Mesenteric fat pad (tissue), 1 donor: ENCODE measurements around the gene LY6G6D. TPM values are rescaled to one million over a fixed set of nuclear protein-coding genes. Genes with fewer than 3 reads are reported as not detected.

Experiments used
- DNase-seq: peaks from one replicate; pipeline ENCODE4 v3.0.0-alpha.2; 2020; ENCODE audit warnings: low spot score
- total RNA-seq: library from RNA; stranded (reverse); fragmentation: NEBNext Ultra II Directional; extraction: Animal tissue kit (Norgen Biotek cat#: 25700); gene quantifications from one replicate; pipeline ENCODE4 v1.2.1, GENCODE V29; 2021
- donor health status: DM: yes; HTN: yes; CAD: no.

Gene LY6G6D
- total RNA-seq, 1 donor from 2014 or later: not detected

DNA sequence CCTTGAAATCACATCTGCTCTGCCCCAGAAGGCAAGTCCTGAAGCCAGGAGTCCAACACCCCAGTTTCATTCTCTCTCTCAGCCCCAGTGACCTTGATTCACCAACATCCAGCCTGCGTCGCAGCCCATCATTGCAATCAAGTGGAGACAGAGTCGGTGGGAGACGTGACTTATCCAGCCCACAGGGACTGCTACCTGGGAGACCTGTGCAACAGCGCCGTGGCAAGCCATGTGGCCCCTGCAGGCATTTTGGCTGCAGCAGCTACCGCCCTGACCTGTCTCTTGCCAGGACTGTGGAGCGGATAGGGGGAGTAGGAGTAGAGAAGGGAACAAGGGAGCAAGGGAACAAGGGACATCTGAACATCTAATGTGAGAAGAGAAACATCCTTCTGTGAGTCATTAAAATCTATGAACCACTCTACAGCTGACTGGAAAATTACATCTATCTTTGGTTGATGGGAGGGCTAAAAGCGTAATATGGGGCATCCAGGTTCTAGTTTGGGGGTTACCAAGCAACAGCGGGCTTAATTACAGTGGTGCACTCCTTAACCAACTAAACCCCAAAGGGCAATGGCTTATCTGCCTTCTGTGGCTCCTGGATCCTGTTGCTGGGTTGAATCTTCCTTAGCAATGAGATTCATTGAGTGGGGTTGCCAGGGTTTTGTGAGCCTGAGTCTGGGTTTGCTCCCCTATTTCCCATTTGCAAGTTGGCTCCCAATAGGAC lies 2.5 kb downstream of the LY6G6D start:
- no peak for DNase-seq

DNA sequence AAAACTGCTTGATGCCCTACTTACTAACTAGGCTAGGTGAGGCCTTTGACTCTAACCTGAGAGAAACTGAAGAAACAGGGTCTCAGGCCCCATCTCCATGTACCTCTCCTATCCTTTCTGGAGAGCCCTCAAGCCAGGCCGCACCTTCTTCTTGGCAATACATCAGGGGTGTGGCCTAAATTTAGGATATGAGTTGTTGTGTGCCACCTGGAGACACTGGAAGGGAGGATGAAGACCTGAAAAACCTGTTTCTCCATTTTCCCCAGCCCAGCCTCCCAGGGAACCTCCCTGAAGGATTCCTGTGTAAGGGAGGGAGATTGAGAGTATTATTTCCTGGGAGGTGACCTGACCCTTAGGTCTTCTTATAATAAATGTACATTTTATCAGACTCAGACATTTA lies 3.1 kb downstream of the LY6G6D start:
- DNase-seq: no peak

DNA sequence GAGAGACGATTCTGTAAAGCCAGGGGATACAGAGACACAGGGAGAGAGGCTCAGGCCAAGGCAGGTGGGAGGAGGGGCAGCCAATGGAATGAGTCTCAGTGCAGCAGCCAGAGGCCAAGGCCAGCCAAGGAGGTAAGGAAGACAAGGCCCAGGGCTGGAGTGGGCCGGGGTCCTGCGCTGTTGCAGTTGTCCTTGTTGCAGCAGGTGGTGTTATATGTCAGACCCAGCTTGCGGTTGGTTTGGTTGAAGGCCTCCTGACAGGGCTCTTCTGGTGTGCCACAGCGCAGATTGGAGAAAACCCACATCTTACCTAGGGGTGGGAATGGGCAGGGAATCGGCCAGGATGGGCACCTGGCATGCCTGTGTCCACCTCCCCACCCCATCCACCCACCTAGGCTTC lies 3.9 kb downstream of the LY6G6D start:
- no peak for DNase-seq

- no peak for DNase-seq
Observed at GRCh38 chr6:31720196-31720770, 5.1 kb downstream of the LY6G6D start.

GRCh38 chr6:31721351-31722020 lies 6.3 kb downstream of the LY6G6D start, which contains the start of gene LY6G6C:
Gene LY6G6C, minus strand, starts transcription at chr6:31721746. Its CDS starts 67 bp downstream, at chr6:31721679.
- DNase-seq: no peak

GRCh38 chr6:31722173-31722572 lies 7.0 kb downstream of the LY6G6D start:
- no peak for DNase-seq

- DNase-seq: no peak
Observed at GRCh38 chr6:31723245-31723979, 8.3 kb downstream of the LY6G6D start, which contains the start of gene MPIG6B. Gene MPIG6B, plus strand, starts transcription at chr6:31723373. Its CDS starts 11 bp downstream, at chr6:31723384.

DNA sequence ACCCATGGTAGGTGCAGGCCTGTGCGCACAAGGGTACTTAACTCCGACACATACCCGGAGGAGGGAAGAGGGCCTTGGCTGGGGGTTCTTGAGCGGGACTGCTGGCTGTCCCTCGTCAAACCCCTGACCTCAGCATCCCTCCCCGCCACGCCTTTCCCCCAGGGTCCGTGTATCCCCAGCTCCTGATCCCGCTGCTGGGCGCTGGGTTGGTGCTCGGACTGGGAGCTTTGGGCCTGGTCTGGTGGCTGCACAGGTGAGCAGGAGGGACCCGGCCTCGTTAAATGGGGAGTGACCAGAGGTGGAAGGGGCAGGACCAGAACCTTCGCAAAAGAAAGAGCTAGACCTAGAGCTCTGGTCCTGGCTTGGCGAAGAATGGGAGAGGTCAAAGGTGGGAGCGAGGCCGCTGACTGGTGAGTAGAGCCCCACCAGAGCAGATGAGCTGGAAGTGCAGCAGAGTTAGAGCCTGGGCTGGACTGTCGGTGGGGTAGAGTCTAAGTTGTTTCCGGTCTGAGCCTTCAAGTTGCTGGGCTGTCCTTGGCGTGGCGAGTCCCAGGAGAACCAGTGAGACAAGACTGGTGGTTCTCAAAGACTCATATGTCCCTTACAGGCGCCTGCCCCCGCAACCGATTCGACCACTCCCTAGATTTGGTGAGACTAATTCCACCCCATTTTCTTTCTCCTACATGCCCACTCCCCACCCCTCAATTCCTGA lies 9.0 kb downstream of the LY6G6D start:
- DNase-seq: no peak

GRCh38 chr6:31725502-31726350 lies 10.6 kb downstream of the LY6G6D start:
- DNase-seq: no peak

GRCh38 chr6:31727034-31727716 lies 12.0 kb downstream of the LY6G6D start:
- DNase-seq: no peak

GRCh38 chr6:31727717-31728671 lies 12.8 kb downstream of the LY6G6D start:
- DNase-seq: no peak

DNA sequence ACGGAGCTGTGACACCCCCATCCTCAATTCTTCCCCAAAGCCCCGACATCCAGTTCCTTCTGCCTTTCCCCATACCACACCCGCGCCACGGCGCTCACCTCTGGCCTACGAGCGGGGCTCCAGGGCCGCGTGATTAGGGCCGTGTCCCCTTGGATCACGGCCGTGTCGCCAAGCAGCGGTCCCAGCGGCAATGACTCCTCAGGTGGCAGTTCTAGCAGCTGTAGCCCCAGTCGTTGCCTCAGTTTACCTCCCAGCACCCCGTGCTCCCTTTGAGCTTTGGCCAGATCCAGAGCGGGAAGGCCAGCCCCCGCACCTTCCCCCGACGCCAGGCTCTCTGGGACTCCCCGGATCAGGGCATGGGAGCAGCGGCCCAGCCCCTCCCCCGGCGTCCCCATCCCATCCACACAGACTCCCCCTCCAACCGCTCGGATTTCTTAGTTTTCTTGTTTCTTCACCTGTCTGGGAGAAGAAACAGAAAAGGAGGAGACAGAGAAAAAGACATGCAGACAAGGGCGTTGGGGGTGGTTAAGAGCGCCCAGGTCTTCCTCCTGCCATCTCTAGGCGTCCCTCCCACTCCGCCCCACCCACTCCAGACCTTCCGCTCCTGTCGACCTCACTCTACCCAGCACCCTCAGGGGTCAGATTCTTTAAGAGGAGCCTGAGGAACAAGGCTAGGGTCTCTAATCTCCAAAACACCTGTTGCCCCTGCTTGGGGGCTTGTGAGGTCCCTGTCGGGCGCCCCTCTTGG lies 13.8 kb downstream of the LY6G6D start, which contains the start of gene DDAH2:
DDAH2 (minus strand) TSS at position 533 of the 748 bp plus-strand sequence; CDS start at position 395, 138 bp downstream.
- DNase-seq: no peak

- peak; percentile 93 for DNase-seq
Observed at GRCh38 chr6:31729515-31729978, 14.4 kb downstream of the LY6G6D start.

DNA sequence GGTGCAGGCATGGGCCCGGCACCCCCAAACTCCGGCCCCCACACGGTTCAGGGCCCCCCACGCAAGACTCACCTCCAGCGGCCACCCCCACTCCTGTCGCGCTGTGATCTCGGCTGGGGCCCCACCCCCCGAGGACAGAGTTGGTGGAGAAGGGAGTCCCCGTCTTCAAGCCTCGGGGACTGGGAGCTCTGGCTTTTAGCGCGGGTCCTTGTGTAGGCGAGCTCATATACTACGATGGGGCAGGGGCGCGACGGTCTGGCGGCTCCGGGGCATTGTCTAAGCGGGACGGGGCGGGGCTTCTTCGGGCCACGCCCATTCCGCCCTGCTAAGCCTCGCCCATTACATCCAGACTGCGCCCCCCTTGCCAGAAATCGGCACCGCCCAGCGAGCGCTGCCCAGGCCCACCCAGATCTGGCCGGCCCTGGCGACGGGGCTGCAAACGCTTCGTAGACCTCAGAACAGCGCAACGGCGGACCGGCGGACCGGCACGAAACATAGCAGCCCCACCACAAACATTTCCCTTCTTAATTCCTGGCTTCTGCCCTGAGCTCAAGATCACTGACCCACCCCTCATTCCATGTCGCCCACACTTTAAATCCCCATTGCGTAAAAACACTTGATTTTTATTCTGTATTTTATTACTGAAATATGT lies 15.0 kb downstream of the LY6G6D start:
- DNase-seq: peak; percentile 97

DNA sequence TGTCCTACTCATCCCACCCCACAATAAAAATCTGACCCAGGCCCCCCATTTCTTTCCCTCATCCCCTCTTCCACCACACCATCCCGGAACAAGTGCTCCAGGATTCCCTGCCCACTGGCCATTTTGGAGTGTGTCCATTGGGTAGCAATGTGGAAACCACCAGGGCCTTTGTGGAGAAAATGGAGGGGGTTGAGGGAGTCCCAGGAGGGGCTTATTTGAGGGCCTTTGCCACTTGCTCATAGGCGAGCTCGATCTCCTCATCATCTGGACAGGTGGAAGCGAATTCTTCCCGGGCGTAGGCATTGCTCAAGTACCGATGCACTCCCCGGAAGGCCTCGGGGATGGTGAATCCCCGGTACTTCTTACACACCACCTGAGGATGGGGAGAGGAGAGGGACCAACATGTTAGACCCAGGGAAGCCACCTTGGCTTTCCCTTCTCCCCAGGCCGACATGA lies 15.5 kb downstream of the LY6G6D start:
- no peak for DNase-seq

DNA sequence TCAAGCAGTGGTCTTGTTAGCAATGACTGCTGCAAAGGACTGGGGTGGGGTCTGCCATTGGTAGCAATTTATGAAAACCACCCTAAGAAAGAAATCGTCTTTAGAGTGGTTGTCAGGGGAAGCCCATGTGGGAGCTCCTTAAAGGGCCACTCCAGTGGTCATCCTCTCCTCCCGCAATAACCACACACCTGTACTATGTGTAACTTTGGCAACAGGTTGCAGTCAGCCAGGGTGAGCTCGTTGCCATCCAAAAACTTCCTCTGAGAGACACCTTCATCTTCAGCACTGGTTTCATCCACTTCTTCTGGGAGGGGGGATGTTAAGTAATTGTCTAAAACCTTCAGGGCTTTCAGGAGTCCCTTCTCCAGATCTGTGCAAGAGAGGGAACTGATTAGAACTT lies 16.9 kb downstream of the LY6G6D start:
- DNase-seq: no peak

- DNase-seq: no peak
Observed at GRCh38 chr6:31733734-31734133, 18.6 kb downstream of the LY6G6D start.
